Activated CD4-positive, alpha-beta memory T cell treated with anti-CD3 and anti-CD28 coated beads for 36 hours (primary cell): Measurements from ENCODE around the gene UNC45A. TPM values are rescaled to one million over a fixed set of nuclear protein-coding genes. Genes with fewer than 3 reads are reported as not detected.
"Not testable (repeated sequence)": the region's sequence is repeated elsewhere in the genome, so short reads cannot be mapped to it uniquely, and the experiment has no call there.

Experiments used
- CTCF ChIA-PET: fragments of 350-600 bp; sonication (Branson Sonifier 250); formaldehyde crosslinking; loops from one replicate; lab custom pipeline; 2021; ENCODE audit warnings: antibody characterized with exemption, inconsistent platforms; lab: Charles Lee
- POLR2A ChIA-PET: fragments of 350-600 bp; sonication (Branson Sonifier 250); formaldehyde crosslinking; loops from one replicate; lab custom pipeline; 2021; ENCODE audit warnings: antibody characterized with exemption; lab: Charles Lee
- DNase-seq: peaks from one replicate; pipeline ENCODE4 v3.0.0-alpha.2; 2020
- H3K27ac Mint-ChIP-seq: one replicate; pipeline ENCODE4 v1.8.0; 2021; ENCODE audit warnings: mixed read lengths
- H3K27me3 Mint-ChIP-seq: one replicate; pipeline ENCODE4 v1.8.0; 2021; ENCODE audit warnings: mixed read lengths
- H3K36me3 Mint-ChIP-seq: one replicate; pipeline ENCODE4 v1.8.0; 2021; ENCODE audit warnings: mixed read lengths
- H3K4me1 Mint-ChIP-seq: one replicate; pipeline ENCODE4 v1.8.0; 2021; ENCODE audit warnings: low read depth, mixed read lengths
- H3K4me3 Mint-ChIP-seq: one replicate; pipeline ENCODE4 v1.8.0; 2021; ENCODE audit warnings: mild to moderate bottlenecking, mixed read lengths
- H3K9me3 Mint-ChIP-seq: one replicate; pipeline ENCODE4 v1.8.0; 2021; ENCODE audit warnings: mixed read lengths
- intact Hi-C: fragments of 100-400 bp; cut with micrococcal nuclease; formaldehyde crosslinking; loops from one replicate; pipeline ENCODE4 v1.15.1; 2023
- total RNA-seq, 2 experiments: library from RNA; stranded (reverse); gene quantifications; one replicate each; pipeline ENCODE4 v1.2.3, GENCODE V29; 2021

The UNC45A gene
- total RNA-seq, 2 experiments from 2014 or later, result 71.1 to 74.3 TPM

DNA sequence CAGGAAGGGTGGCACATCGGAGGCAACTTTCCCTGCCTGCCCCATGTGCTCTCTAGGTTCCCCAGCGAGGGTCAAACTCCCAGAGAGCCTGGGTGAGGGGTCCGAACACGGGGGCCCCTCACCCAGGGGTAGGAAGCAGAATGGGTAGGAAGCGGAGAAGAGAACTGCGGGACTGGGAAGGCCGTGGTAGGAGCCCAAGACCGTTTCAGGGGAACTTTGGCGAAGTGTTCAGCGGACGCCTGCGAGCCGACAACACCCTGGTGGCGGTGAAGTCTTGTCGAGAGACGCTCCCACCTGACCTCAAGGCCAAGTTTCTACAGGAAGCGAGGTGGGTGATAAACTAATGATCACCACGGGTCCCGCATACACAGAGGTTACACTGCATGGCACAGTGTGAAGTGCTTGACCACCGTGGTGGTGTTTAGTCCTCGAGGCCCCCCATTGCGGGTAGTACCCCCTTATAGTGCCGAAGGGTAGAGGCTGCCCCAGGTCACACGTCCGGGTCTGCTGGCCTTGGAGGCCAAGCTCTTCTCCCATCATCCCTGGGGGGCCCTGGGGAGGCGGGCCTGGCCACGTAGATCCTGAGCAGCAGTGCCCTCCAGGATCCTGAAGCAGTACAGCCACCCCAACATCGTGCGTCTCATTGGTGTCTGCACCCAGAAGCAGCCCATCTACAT, 42.4 kb upstream of the UNC45A start:
- Mint-ChIP-seq H3K36me3 (peaks cover 4% of the 10 kb centered on the region), H3K4me1 (no peaks in the 10 kb centered on the region)

GRCh38 chr15:90893175-90894090, 41.7 kb upstream of the UNC45A start:
- no peaks in the 10 kb centered on the region for H3K9me3 Mint-ChIP-seq
- no peak overlapping the region for H3K27ac Mint-ChIP-seq
- H3K36me3 Mint-ChIP-seq, result peaks cover 4% of the 10 kb centered on the region
- H3K27me3 Mint-ChIP-seq, result no peaks in the 10 kb centered on the region
- H3K4me1 Mint-ChIP-seq, result no peaks in the 10 kb centered on the region
- no peak for DNase-seq
- ChIA-PET CTCF (interaction anchor here (0.7 to 1.5 kb wide), 5 partner anchors 9 to 41 kb away, joined by 3 to 4 read pairs (median 3); partner anchors contain the start of genes HDDC3 and UNC45A), POLR2A (no interaction called here)
- no peak overlapping the region for H3K4me3 Mint-ChIP-seq
- intact Hi-C loops, result no loop called here

More for the DNA sequence above, 42.4 kb upstream of the UNC45A start:
- DNase-seq, result no peak
- peaks cover 1% of the 10 kb centered on the region for H3K27me3 Mint-ChIP-seq
- no peak overlapping the region for H3K27ac Mint-ChIP-seq
- CTCF ChIA-PET, result interaction anchor here (0.7 to 1.5 kb wide), 5 partner anchors 10 to 42 kb away, joined by 3 to 4 read pairs (median 3); partner anchors contain the start of genes HDDC3 and UNC45A
- intact Hi-C loops, result no loop called here
- POLR2A ChIA-PET, result no interaction called here
- H3K9me3 Mint-ChIP-seq, result no peaks in the 10 kb centered on the region
- H3K4me3 Mint-ChIP-seq, result no peak overlapping the region

DNA sequence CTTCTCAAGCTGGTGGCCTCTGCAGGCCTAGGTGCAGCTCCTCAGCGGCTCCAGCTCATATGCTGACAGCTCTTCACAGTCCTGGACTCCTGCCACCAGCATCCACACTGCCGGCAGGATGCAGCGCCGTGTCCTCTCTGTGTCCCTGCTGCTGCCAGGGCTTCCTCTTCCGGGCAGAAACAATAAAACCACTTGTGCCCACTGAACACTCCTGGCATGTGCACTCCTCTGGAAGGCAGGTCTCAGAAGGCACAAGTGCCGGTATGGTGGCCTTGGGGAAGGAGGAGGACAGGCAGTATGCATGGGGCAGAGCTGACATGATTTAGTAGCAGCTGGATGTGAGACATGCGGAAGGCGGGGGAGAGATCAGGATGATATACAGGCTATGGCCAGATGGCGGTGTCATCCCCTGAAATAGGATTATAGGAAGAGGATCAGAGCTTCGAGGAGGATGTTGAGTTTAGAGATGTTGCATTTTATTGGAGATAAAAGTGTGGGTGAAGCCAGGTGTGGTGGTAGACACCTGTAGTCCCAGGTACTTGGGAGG, 39.4 kb upstream of the UNC45A start:
- POLR2A ChIA-PET, result interaction anchor here (0.5 kb wide), 1 partner anchor 280 kb away, joined by 3 read pairs; no protein-coding TSS in a partner anchor
- H3K27ac Mint-ChIP-seq, result no peak overlapping the region
- no peak for DNase-seq
- H3K27me3 Mint-ChIP-seq, result no peaks in the 10 kb centered on the region
- no peak overlapping the region for H3K4me3 Mint-ChIP-seq
- peaks cover 4% of the 10 kb centered on the region for H3K36me3 Mint-ChIP-seq
- intact Hi-C loops, result no loop called here
- no peaks in the 10 kb centered on the region for H3K4me1 Mint-ChIP-seq
- CTCF ChIA-PET, result interaction anchor here (1.3 to 2.4 kb wide), 2 partner anchors 10 to 37 kb away, joined by 10 to 17 read pairs; partner anchors contain the start of gene HDDC3
- H3K9me3 Mint-ChIP-seq, result no peaks in the 10 kb centered on the region

DNA sequence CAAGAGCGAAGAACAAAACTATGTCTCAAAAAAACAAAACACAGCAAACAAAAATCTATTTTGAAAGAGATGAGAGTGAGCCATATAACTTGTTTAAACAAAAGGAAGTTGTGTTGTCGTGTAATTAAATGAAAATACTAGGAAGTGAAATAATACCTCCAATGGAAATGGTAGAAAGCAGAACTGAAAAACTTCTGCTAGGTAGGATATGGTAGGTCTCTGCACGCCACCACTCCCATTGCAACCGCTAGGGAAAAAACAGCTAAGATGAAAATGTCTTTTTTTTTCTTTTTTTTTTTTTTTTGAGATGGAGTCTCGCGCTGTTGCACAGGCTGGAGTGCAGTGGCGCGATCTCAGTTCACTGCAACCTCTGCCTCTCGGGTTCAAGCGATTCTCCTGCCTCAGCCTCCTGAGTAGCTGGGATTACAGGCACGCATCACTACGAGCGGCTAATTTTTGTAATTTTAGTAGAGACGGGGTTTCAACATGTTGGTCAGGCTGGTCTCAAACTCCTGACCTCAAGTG, 37.9 kb upstream of the UNC45A start:
- not testable (repeated sequence) for H3K36me3 Mint-ChIP-seq
- CTCF ChIA-PET, result interaction anchor here (1.0 to 1.3 kb wide), 4 partner anchors 11 to 36 kb away, joined by 3 to 8 read pairs (median 5); no protein-coding TSS in a partner anchor

DNA sequence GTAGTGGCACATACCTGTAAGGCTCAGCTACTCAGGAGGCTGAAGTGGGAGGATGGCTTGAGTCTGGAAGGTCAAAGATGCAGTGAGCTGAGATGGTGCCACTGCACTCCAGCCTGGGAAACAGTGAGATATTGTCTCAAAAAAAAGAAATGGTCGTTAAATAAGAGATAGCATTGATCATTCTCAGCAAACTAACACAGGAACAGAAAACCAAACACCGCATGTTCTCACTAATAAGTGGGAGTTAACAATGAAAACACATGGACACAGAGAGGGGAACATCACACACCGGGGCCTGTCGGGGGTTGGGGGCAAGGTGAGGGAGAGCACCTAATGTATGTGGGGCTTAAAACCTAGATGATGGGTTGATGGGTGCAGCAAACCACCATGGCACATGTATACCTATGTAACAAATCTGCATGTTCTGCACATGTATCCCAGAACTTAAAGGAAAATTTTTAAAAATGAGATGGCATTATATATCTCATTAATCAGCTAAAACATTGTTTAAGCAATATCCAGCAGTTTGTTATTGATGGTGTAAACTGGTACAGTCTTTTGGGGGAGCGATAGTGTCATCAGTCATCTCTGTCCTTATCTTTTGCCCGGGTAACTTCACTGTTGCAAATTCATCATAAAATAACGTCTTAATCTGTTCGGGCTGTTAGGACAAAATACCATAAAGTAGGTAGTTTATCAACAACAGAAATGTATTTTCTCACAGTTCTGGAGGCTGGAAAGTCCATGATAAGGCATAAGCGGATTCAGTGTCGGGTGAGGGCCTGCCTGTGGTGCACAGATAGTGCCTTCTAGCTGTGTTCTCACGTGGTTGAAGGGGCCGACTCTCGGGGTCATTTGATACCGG, 33.7 kb upstream of the UNC45A start:
- intact Hi-C loops, result loop anchor here (1.0 to 2.0 kb wide), 3 partner anchors 22 to 53 kb away; partner anchors contain the start of gene RCCD1
- Mint-ChIP-seq H3K9me3 (no peaks in the 10 kb centered on the region), H3K4me3 (peak overlapping the region; percentile 83), H3K4me1 (peaks cover 25% of the 10 kb centered on the region), H3K36me3 (peaks cover 16% of the 10 kb centered on the region), H3K27ac (peak overlapping the region; percentile 88), H3K27me3 (no peaks in the 10 kb centered on the region)
- ChIA-PET POLR2A (interaction anchor here (1.2 to 5.5 kb wide), 4 partner anchors 16 to 83 kb away, joined by 4 to 82 read pairs (median 4); partner anchors contain the start of genes HDDC3 and UNC45A), CTCF (interaction anchor here (0.6 to 8.0 kb wide), 10 partner anchors 11 to 582 kb away, joined by 3 to 231 read pairs (median 4); partner anchors contain the start of genes FES, HDDC3 and UNC45A)
- DNase-seq, result no peak

More for the DNA sequence above, 37.9 kb upstream of the UNC45A start:
- intact Hi-C loops, POLR2A ChIA-PET, H3K4me3 Mint-ChIP-seq, DNase-seq, H3K9me3 Mint-ChIP-seq, H3K27ac Mint-ChIP-seq, H3K27me3 Mint-ChIP-seq: not testable (repeated sequence)
- peaks cover 12% of the 10 kb centered on the region for H3K4me1 Mint-ChIP-seq

DNA sequence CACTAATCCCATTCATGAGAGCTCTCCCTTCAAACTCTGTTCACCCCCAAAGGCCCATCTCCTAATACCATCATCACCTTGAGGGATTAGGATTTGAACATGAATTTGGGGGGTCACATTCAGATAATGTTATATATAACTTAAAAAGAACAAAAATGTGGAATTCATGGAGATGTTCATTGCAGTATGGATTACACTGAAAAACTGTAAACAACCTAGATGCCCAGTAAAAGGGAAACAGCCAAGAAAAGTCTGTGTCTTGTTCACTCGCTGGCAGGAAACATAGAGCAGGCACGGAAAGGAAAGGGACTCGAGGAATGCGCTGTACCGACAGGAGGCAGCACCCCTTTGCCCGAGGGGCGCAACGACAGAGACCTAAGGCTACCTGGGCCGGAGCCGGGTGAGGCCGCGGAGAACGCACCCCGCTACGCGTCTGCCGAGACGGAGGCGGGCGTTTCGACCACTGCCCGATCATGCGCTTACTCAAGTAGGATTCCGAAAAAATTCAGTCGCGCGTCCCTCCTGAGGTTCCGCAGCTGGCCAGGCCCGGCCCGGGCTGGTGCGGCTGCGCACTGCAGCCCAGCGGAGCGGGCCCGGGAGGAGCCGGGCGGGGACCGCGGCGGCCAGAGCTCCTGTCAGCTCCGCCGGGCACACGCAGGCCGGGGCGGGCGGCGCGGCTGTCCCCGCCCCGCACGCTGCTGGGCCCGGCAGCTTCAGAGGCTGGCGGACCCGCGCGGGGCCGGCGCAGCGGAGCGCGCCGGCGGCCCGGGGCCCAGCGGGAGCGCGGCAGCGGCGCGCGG, 32.8 kb upstream of the UNC45A start:
- Mint-ChIP-seq H3K4me1 (peaks cover 25% of the 10 kb centered on the region), H3K36me3 (peaks cover 24% of the 10 kb centered on the region), H3K27ac (peak overlapping the region; percentile 88), H3K27me3 (no peaks in the 10 kb centered on the region), H3K4me3 (peak overlapping the region; percentile 83), H3K9me3 (no peaks in the 10 kb centered on the region)
- POLR2A ChIA-PET, result interaction anchor here (0.6 to 5.5 kb wide), 13 partner anchors 15 to 669 kb away, joined by 3 to 82 read pairs (median 4); partner anchors contain the start of genes BLM, CIB1, GDPGP1 and HDDC3
- intact Hi-C loops, result loop anchor here (1.0 to 2.0 kb wide), 3 partner anchors 21 to 53 kb away; partner anchors contain the start of gene RCCD1
- CTCF ChIA-PET, result interaction anchor here (0.6 to 8.0 kb wide), 22 partner anchors 9 to 754 kb away, joined by 3 to 231 read pairs (median 3); partner anchors contain the start of genes FES, HDDC3 and UNC45A
- peak; percentile 82 for DNase-seq

DNA sequence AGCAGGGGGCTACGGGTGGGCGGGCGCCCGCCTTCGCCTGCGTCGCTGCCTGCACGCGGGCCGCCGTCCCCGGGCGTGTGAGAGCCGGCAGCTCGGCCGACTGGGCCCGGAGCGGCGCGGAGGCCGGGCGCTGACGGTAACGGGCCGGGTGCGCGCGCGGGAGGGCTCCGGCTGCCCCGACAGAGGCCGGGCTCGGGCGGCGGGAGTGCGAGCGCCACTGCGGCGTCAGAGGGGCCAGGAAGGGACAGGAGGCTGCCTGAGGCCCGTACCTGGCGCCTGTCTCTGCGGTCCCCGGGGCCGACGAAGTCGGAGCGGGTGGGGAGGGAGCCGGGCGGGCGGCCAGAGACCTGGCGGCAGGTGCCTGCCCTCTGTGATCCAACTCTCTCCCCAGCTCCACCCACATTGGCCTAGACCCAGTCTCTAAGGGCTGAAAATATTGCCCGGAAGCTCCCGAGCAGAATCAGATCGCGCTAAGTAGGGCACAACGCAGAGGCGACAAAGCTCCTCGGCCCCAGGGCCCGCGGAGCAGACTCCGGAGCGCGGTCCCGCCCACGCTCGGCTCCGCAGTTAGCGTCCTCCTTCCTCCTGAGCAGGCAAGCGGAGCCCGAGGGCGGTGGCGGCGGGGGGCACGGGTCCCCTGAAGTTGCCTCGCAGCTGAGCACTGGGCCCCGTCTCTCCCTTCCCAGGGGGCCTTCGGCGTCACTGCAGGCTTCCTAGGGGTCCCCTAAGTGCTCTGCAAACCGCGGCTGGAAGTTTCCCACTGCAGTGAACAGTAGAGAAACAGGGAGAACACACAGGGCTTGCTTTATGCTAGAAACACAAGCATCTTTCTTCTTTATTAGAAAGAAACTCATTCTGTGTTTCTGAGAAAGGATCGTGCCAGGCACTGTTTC, 32.0 kb upstream of the UNC45A start, which contains the start of gene MAN2A2:
TSS of gene MAN2A2 (plus strand) at position 463 of the 893 bp plus-strand sequence. CDS start 906 bp downstream, outside the sequence.
- Mint-ChIP-seq H3K9me3 (no peaks in the 10 kb centered on the region), H3K36me3 (peaks cover 32% of the 10 kb centered on the region), H3K27ac (peak within 1 kb of the TSS; percentile 88), H3K27me3 (no peaks in the 10 kb centered on the region), H3K4me1 (peaks cover 25% of the 10 kb centered on the region), H3K4me3 (peak within 1 kb of the TSS; percentile 83)
- CTCF ChIA-PET, result interaction anchor here (0.6 to 8.0 kb wide), 19 partner anchors 10 to 755 kb away, joined by 3 to 231 read pairs (median 4); partner anchors contain the start of genes FES, HDDC3 and UNC45A
- peak; percentile 86 for DNase-seq
- POLR2A ChIA-PET, result interaction anchor here (0.6 to 5.5 kb wide), 19 partner anchors 16 to 669 kb away, joined by 3 to 82 read pairs (median 4); partner anchors contain the start of genes BLM, CIB1, CRTC3 and GDPGP1
- intact Hi-C loops, result loop anchor here (1.0 to 2.0 kb wide), 3 partner anchors 20 to 52 kb away; partner anchors contain the start of gene RCCD1

GRCh38 chr15:90903733-90904536, 31.1 kb upstream of the UNC45A start:
- H3K4me3 Mint-ChIP-seq, result peak overlapping the region; percentile 79
- no peaks in the 10 kb centered on the region for H3K9me3 Mint-ChIP-seq
- DNase-seq, result peak; percentile 28
- CTCF ChIA-PET, result interaction anchor here (0.9 to 8.0 kb wide), 10 partner anchors 11 to 542 kb away, joined by 3 to 231 read pairs (median 4); partner anchors contain the start of genes FES, HDDC3 and UNC45A
- intact Hi-C loops, result loop anchor here (2.0 kb wide), 1 partner anchor 51 kb away; the partner anchor contains the start of gene RCCD1
- POLR2A ChIA-PET, result interaction anchor here (0.6 to 5.5 kb wide), 12 partner anchors 19 to 670 kb away, joined by 3 to 82 read pairs (median 6); partner anchors contain the start of genes BLM, CIB1, CRTC3 and GDPGP1
- H3K27me3 Mint-ChIP-seq, result no peaks in the 10 kb centered on the region
- peaks cover 25% of the 10 kb centered on the region for H3K4me1 Mint-ChIP-seq
- H3K27ac Mint-ChIP-seq, result peak overlapping the region; percentile 83
- H3K36me3 Mint-ChIP-seq, result peaks cover 32% of the 10 kb centered on the region
